HEK293 (cell line): ENCODE measurements around the gene HSPA4.

Experiments used
- CTCF ChIA-PET: fragments of 350-600 bp; formaldehyde crosslinking; extraction: SDS; loops from one replicate; lab custom pipeline; 2021; ENCODE audit warnings: antibody characterized with exemption; lab: Yijun Ruan, JAX
- POLR2A ChIA-PET: fragments of 300-600 bp; formaldehyde crosslinking; extraction: SDS; loops from one replicate; lab custom pipeline; 2020; ENCODE audit warnings: antibody characterized with exemption, inconsistent platforms; lab: Yijun Ruan, JAX
- H3K27ac ChIP-seq: fragments of 200-500 bp; sonication (Bioruptor generic); 2 replicates; pipeline ENCODE4 v1.5.1; 2014; ENCODE audit warnings: low read depth, low read length, control low read depth, inconsistent platforms; ENCODE audit errors: extremely low read depth
- H3K36me3 ChIP-seq, 2 experiments: fragments of 200-500 bp in 1 of 2; sonication (Bioruptor generic) in 1 of 2; 1 replicate in 1 of 2; 2 replicates in 1 of 2; pipeline ENCODE4 v1.5.1; 2014 to 2017; ENCODE audit warnings: inconsistent platforms in 2 of 2, low read length in 2 of 2; ENCODE audit not compliant: control insufficient read depth in 2 of 2, insufficient read depth in 1 of 2
- H3K4me1 ChIP-seq: fragments of 200-500 bp; sonication (Bioruptor generic); 2 replicates; pipeline ENCODE4 v1.5.1; 2014; ENCODE audit warnings: mild to moderate bottlenecking, low read length, inconsistent platforms; ENCODE audit not compliant: control insufficient read depth, insufficient read depth
- H3K4me3 ChIP-seq: 2 replicates; pipeline ENCODE4 v1.5.1; 2011; ENCODE audit warnings: low read depth, mild to moderate bottlenecking, control low read depth, low read length, moderate library complexity
- H3K9me3 ChIP-seq: fragments of 200-500 bp; sonication (Bioruptor generic); 2 replicates; pipeline ENCODE4 v1.5.1; 2014; ENCODE audit warnings: low read depth, low read length, inconsistent platforms; ENCODE audit not compliant: control insufficient read depth, insufficient read depth
- AEBP2 ChIP-seq: fragments of 450-650 bp; formaldehyde crosslinking; IDR thresholded peaks from 2 replicates; pipeline ENCODE4 v1.5.1; 2016; ENCODE audit warnings: missing biosample characterization, missing genetic modification characterization, borderline replicate concordance
- GLI2 ChIP-seq: fragments of 450-650 bp; formaldehyde crosslinking; IDR thresholded peaks from 2 replicates; pipeline ENCODE4; 2017; ENCODE audit warnings: missing biosample characterization, missing genetic modification characterization, low read depth, borderline replicate concordance
- INSM2 ChIP-seq: fragments of 450-650 bp; formaldehyde crosslinking; IDR thresholded peaks from 2 replicates; pipeline ENCODE4 v1.5.1; 2016; ENCODE audit warnings: missing biosample characterization, missing genetic modification characterization
- KLF9 ChIP-seq: fragments of 450-650 bp; formaldehyde crosslinking; IDR thresholded peaks from 2 replicates; pipeline ENCODE4 v1.5.1; 2016; ENCODE audit warnings: missing biosample characterization, missing genetic modification characterization, low read depth
- MYNN ChIP-seq: fragments of 450-650 bp; formaldehyde crosslinking; IDR thresholded peaks from 2 replicates; pipeline ENCODE4 v1.5.1; 2016; ENCODE audit warnings: missing biosample characterization, missing genetic modification characterization, borderline replicate concordance
- SP3 ChIP-seq: fragments of 450-650 bp; formaldehyde crosslinking; IDR thresholded peaks from 2 replicates; pipeline ENCODE4 v1.5.1; 2016; ENCODE audit warnings: missing biosample characterization, missing genetic modification characterization
- ZFP37 ChIP-seq: fragments of 450-650 bp; formaldehyde crosslinking; IDR thresholded peaks from 2 replicates; pipeline ENCODE4 v1.5.1; 2016; ENCODE audit warnings: missing biosample characterization, missing genetic modification characterization
- ZNF10 ChIP-seq: fragments of 450-650 bp; formaldehyde crosslinking; IDR thresholded peaks from 2 replicates; pipeline ENCODE4 v1.5.1; 2017; ENCODE audit warnings: missing biosample characterization, missing genetic modification characterization
- ZNF133 ChIP-seq: fragments of 450-650 bp; formaldehyde crosslinking; IDR thresholded peaks from 2 replicates; pipeline ENCODE4 v1.5.1; 2016; ENCODE audit warnings: missing biosample characterization, missing genetic modification characterization
- ZNF146 ChIP-seq: fragments of 450-650 bp; formaldehyde crosslinking; IDR thresholded peaks from 2 replicates; pipeline ENCODE4 v1.5.1; 2016; ENCODE audit warnings: missing biosample characterization, missing genetic modification characterization
- ZNF280C ChIP-seq: fragments of 450-650 bp; formaldehyde crosslinking; IDR thresholded peaks from 2 replicates; pipeline ENCODE4 v1.5.1; 2016; ENCODE audit warnings: missing biosample characterization, missing genetic modification characterization
- ZNF324 ChIP-seq: fragments of 450-650 bp; formaldehyde crosslinking; IDR thresholded peaks from 2 replicates; pipeline ENCODE4 v1.5.1; 2016; ENCODE audit warnings: missing biosample characterization, missing genetic modification characterization
- ZNF335 ChIP-seq: fragments of 450-650 bp; formaldehyde crosslinking; conservative IDR thresholded peaks from 2 replicates; pipeline ENCODE4 v1.5.1; 2016; ENCODE audit warnings: missing biosample characterization, missing genetic modification characterization
- ZNF558 ChIP-seq: fragments of 450-650 bp; formaldehyde crosslinking; IDR thresholded peaks from 2 replicates; pipeline ENCODE4 v1.5.1; 2016; ENCODE audit warnings: missing biosample characterization, missing genetic modification characterization
- ZNF560 ChIP-seq: fragments of 450-650 bp; formaldehyde crosslinking; IDR thresholded peaks from 2 replicates; pipeline ENCODE4 v1.5.1; 2017; ENCODE audit warnings: missing biosample characterization, missing genetic modification characterization, borderline replicate concordance
- ZNF704 ChIP-seq: fragments of 450-650 bp; formaldehyde crosslinking; IDR thresholded peaks from 2 replicates; pipeline ENCODE4 v1.5.1; 2016; ENCODE audit warnings: missing biosample characterization, missing genetic modification characterization
- ZNF785 ChIP-seq: fragments of 450-650 bp; formaldehyde crosslinking; IDR thresholded peaks from 2 replicates; pipeline ENCODE4 v1.5.1; 2016; ENCODE audit warnings: missing biosample characterization, missing genetic modification characterization
- ZSCAN16 ChIP-seq: fragments of 450-650 bp; formaldehyde crosslinking; IDR thresholded peaks from 2 replicates; pipeline ENCODE4 v1.5.1; 2016; ENCODE audit warnings: missing biosample characterization, missing genetic modification characterization
- ZSCAN5A ChIP-seq: fragments of 450-650 bp; formaldehyde crosslinking; IDR thresholded peaks from 2 replicates; pipeline ENCODE4 v1.5.1; 2016; ENCODE audit warnings: missing biosample characterization, missing genetic modification characterization

HSPA4 gene

GRCh38 chr5:133147411-133147810 is 95.6 kb downstream of the HSPA4 start:
- POLR2A ChIA-PET: no interaction called here
- Histone ChIP-seq H3K36me3 (no peaks in the 10 kb centered on the region), H3K27ac (no peak overlapping the region), H3K4me3 (no peak overlapping the region), H3K4me1 (no peaks in the 10 kb centered on the region), H3K9me3 (no peaks in the 10 kb centered on the region)
- TF ChIP-seq ZNF558 (tag by site-specific recombination) (no peak), ZNF560 (no peak), AEBP2 (no peak), KLF9 (no peak), SP3 (tag by site-specific recombination) (no peak), ZSCAN16 (no peak), MYNN (tag by site-specific recombination) (no peak), ZNF133 (tag by site-specific recombination) (no peak), ZNF146 (tag by site-specific recombination) (no peak), ZNF335 (no peak)
- CTCF ChIA-PET: no interaction called here

- TF ChIP-seq ZNF10 (tag by site-specific recombination) (no peak), INSM2 (no peak), ZFP37 (tag by site-specific recombination) (no peak)
Measured at GRCh38 chr5:133147815-133148567, 96.2 kb downstream of the HSPA4 start.

GRCh38 chr5:133149345-133149744 is 97.5 kb downstream of the HSPA4 start:
- Histone ChIP-seq H3K4me3 (no peak overlapping the region), H3K36me3 (no peaks in the 10 kb centered on the region), H3K4me1 (no peaks in the 10 kb centered on the region)
- TF ChIP-seq ZNF280C (tag by site-specific recombination) (no peak), ZNF785 (tag by site-specific recombination) (no peak), ZNF324 (tag by site-specific recombination) (no peak), ZNF704 (tag by site-specific recombination) (no peak), ZSCAN5A (tag by site-specific recombination) (no peak), GLI2 (tag by site-specific recombination) (no peak)
- TF ChIP-seq, all 188 proteins: peak for 0
- ChIA-PET CTCF (interaction anchor here (1.3 kb wide), 1 partner anchor 38 kb away, joined by 4 read pairs; no protein-coding TSS in a partner anchor), POLR2A (no interaction called here)
- Histone ChIP-seq H3K9me3 (no peaks in the 10 kb centered on the region), H3K27ac (no peak overlapping the region)

More at GRCh38 chr5:133147815-133148567, 96.2 kb downstream of the HSPA4 start:
- Histone ChIP-seq H3K4me3 (no peak overlapping the region), H3K9me3 (no peaks in the 10 kb centered on the region), H3K4me1 (no peaks in the 10 kb centered on the region), H3K27ac (no peak overlapping the region), H3K36me3 (no peaks in the 10 kb centered on the region)
- ChIA-PET CTCF (no interaction called here), POLR2A (no interaction called here)
